ENCODE measurements around the gene LIMCH1. TPM values are rescaled to one million over a fixed set of nuclear protein-coding genes. Genes with fewer than 3 reads are reported as not detected.

The LIMCH1 gene
- total RNA-seq, 4 donors from 2014 or later: 57.6 to 106 (median 90.5) TPM

DNA sequence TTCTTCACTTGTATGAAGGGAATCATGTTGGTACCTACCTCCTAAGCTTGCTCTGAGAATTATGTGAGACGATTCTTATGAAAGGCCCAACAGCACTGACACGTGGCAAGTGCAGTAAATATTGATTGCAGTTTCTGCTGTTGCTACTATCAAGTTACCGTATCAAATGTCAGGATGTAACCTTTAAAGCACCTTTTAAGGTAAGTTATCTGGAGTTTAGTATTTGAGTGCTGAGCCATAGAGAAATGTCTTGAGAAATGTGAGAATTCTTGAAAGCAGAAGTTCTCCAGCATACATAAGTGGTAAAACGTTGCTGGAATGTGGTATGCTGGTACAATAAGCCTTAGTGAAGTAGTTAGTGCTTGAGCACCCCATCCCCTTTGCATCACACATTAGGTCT, 120.2 kb downstream of the LIMCH1 start:
- 51 to 59% methylated on average over 4 of the region's 4 CpGs for WGBS, 2 donors
- no peak for DNase-seq (ENCODE audit: low spot score in 2 of 2)
- peak overlapping the region in 1 of 4 donors; percentile 35 for H3K27ac ChIP-seq
- no peaks in the 10 kb centered on the region for H3K27me3 ChIP-seq
- TF ChIP-seq EP300 (IDR thresholded peaks at IDR 0.05) (no peak), CTCF (IDR thresholded peaks at IDR 0.05) (no peak), POLR2A (IDR thresholded peaks at IDR 0.05) (no peak)
- H3K9me3 ChIP-seq: no peaks in the 10 kb centered on the region
- H3K36me3 ChIP-seq: no peaks in the 10 kb centered on the region
- H3K4me3 ChIP-seq: no peak overlapping the region
- peaks cover 0 to 12% (median 0%) of the 10 kb centered on the region in 4 donors for H3K4me1 ChIP-seq

GRCh38 chr4:41660352-41660751, 122.4 kb downstream of the LIMCH1 start:
- H3K4me3 ChIP-seq: no peak overlapping the region
- peaks cover 0 to 12% (median 0%) of the 10 kb centered on the region in 4 donors for H3K4me1 ChIP-seq
- TF ChIP-seq CTCF (IDR thresholded peaks at IDR 0.05) (no peak), EP300 (IDR thresholded peaks at IDR 0.05) (no peak), POLR2A (IDR thresholded peaks at IDR 0.05) (no peak)
- no peak overlapping the region for H3K27ac ChIP-seq
- WGBS, 2 donors: 82 to 85% methylated on average over 3 of the region's 3 CpGs
- H3K9me3 ChIP-seq: no peaks in the 10 kb centered on the region
- DNase-seq (ENCODE audit: low spot score in 2 of 2): no peak
- no peaks in the 10 kb centered on the region for H3K27me3 ChIP-seq
- H3K36me3 ChIP-seq: no peaks in the 10 kb centered on the region

GRCh38 chr4:41661442-41662076, 123.6 kb downstream of the LIMCH1 start:
- WGBS, 2 donors: 53 to 54% methylated on average over 7 of the region's 7 CpGs
- Histone ChIP-seq H3K27me3 (no peaks in the 10 kb centered on the region), H3K9me3 (no peaks in the 10 kb centered on the region), H3K27ac (no peak overlapping the region), H3K4me3 (no peak overlapping the region), H3K4me1 (peaks cover 0 to 10% (median 0%) of the 10 kb centered on the region in 4 donors), H3K36me3 (peaks cover 0 to 2% (median 0%) of the 10 kb centered on the region in 3 donors)
- TF ChIP-seq EP300 (IDR thresholded peaks at IDR 0.05): no peak
- peak; percentile 74 to 94 (median 82) for TF ChIP-seq CTCF (IDR thresholded peaks at IDR 0.05)
- no peak for TF ChIP-seq POLR2A (IDR thresholded peaks at IDR 0.05)
- peak; percentile 51 to 75 for DNase-seq (ENCODE audit: low spot score in 2 of 2)

DNA sequence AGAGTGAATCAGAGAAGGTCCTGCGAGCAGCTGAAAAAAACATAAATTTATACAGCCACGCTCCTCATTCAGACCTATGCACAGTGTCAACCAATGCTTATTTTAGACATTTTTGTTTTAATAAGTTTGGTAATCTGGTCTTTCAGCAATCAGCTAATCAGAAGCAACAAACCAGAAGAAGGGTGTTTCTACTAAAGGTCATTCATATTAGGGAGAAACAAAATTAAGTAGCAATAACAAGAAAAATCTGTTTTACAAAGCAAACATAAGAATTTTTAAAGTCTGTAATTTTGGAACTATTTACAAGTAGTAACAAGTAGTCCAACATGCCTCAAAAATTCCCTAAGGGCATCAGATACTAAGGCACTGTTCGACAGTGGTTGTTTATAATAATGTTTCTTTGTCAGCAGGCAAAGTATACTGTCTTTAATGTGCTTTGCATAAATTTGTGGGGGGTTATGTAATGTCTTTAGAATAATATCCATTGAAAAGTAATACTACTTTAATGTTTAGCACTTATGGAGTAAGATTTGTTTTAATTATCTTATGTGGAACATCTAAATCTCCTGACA, 127.8 kb downstream of the LIMCH1 start:
- TF ChIP-seq EP300 (IDR thresholded peaks at IDR 0.05) (no peak), CTCF (IDR thresholded peaks at IDR 0.05) (no peak), POLR2A (IDR thresholded peaks at IDR 0.05) (no peak)
- H3K4me3 ChIP-seq: no peak overlapping the region
- H3K27ac ChIP-seq: no peak overlapping the region
- no peak for DNase-seq (ENCODE audit: low spot score in 2 of 2)
- peaks cover 0 to 22% (median 0%) of the 10 kb centered on the region in 3 donors for H3K36me3 ChIP-seq
- WGBS, 2 donors: 46 to 49% methylated on average over 3 of the region's 3 CpGs
- no peaks in the 10 kb centered on the region for H3K27me3 ChIP-seq
- H3K9me3 ChIP-seq: no peaks in the 10 kb centered on the region
- no peaks in the 10 kb centered on the region for H3K4me1 ChIP-seq

GRCh38 chr4:41668024-41668423, 130.1 kb downstream of the LIMCH1 start:
- H3K36me3 ChIP-seq: peaks cover 0 to 27% (median 0%) of the 10 kb centered on the region in 3 donors
- TF ChIP-seq POLR2A (IDR thresholded peaks at IDR 0.05): no peak
- no peak for TF ChIP-seq EP300 (IDR thresholded peaks at IDR 0.05)
- TF ChIP-seq CTCF (IDR thresholded peaks at IDR 0.05): no peak
- 86 to 98% methylated on average over 1 of the region's 1 CpG for WGBS, 2 donors
- no peaks in the 10 kb centered on the region for H3K27me3 ChIP-seq
- no peak for DNase-seq (ENCODE audit: low spot score in 2 of 2)
- H3K4me1 ChIP-seq: no peaks in the 10 kb centered on the region
- H3K27ac ChIP-seq: no peak overlapping the region
- H3K4me3 ChIP-seq: no peak overlapping the region
- H3K9me3 ChIP-seq: no peaks in the 10 kb centered on the region
